A549 treated with Mapracorat at 1 μM for 4 hours (cell line): ENCODE measurements around the gene OLR1. TPM values are rescaled to one million over a fixed set of nuclear protein-coding genes. Genes with fewer than 3 reads are reported as not detected.

Experiments used
- total RNA-seq: library from RNA; stranded (reverse); fragments of 200-300 nt; extraction: Qiagen RNA extraction; gene quantifications from 5 replicates; pipeline ENCODE4 v1.2.3, GENCODE V29; 2022

The OLR1 gene
- 0.82 to 1.3 TPM (median 1.2 TPM) in 5 replicates for total RNA-seq

GRCh38 chr12:10171973-10172728, at the start of gene OLR1:
OLR1 (minus strand) TSS chr12:10172132; CDS start chr12:10172077, 55 bp downstream.

DNA sequence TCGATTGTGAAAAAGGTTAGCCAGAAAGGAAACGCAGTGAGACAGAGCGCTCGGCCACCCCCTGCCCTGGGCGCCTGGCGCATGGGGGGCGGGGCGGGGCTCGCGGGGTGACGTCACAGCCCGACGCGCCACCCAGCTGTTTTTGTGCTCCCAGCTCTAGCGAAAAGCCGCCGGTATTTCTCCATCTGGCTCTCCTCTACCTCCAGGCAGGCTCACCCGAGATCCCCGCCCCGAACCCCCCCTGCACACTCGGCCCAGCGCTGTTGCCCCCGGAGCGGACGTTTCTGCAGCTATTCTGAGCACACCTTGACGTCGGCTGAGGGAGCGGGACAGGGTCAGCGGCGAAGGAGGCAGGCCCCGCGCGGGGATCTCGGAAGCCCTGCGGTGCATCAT, 40.8 kb upstream of the OLR1 start, which contains the start of gene GABARAPL1:
GABARAPL1 (plus strand) TSS at position 139 of the 393 bp plus-strand sequence; CDS start at position 392, 253 bp downstream.

DNA sequence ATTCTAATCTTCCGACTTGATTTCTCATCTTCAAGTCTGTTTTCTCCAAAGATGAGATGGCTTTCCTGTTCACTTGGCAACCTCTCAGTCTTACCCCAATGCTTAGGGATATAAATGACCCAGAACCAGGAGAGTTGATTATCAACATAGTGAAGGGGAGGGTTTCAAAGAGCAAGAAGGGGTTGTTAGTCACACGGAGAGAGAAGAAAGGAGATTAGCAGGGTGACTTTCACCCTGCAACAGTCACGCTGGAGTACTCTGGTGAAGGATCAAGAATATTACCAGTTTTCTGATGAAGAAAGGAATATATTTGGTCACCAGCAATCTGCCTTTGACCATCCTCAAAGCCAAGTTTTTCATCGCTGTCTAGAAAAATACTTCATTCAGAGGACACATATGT, 6.9 kb upstream of the OLR1 start, which contains the start of gene TMEM52B:
TMEM52B (plus strand) TSS at position 212 of the 400 bp plus-strand sequence. CDS start 543 bp downstream, outside the sequence.

GRCh38 chr12:10130042-10130441, 41.9 kb downstream of the OLR1 start, which contains the start of gene CLEC7A:
CLEC7A (minus strand) TSS chr12:10130199; CDS start chr12:10130082, 117 bp downstream.

Other genes starting within 250 kb of the OLR1 start
- not detected in 5 replicates for gene CLEC2A, start 239.8 kb downstream of the OLR1 start, total RNA-seq
- gene CLEC12A, start 200.7 kb downstream of the OLR1 start, total RNA-seq, result not detected in 5 replicates
- gene CLEC1B, start 173.0 kb downstream of the OLR1 start, total RNA-seq, result not detected in 5 replicates
- not detected in 5 replicates for gene CLEC12B, start 161.5 kb downstream of the OLR1 start, total RNA-seq
- gene CLEC9A, start 141.4 kb downstream of the OLR1 start, total RNA-seq, result not detected in 5 replicates
- gene CLEC1A, start 73.1 kb downstream of the OLR1 start, total RNA-seq, result not detected in 5 replicates
- gene CLEC7A, start 41.9 kb downstream of the OLR1 start, total RNA-seq, result not detected in 5 replicates
- gene TMEM52B, start 6.9 kb upstream of the OLR1 start, total RNA-seq, result 0.09 to 0.33 TPM (median 0.29 TPM) in 3 of 5 replicates, not detected in the others
- gene GABARAPL1, start 40.7 kb upstream of the OLR1 start, total RNA-seq, result 34.2 to 43.8 TPM (median 39.9 TPM) in 5 replicates
- gene KLRD1, start 135.7 kb upstream of the OLR1 start, total RNA-seq, result not detected in 5 replicates
- gene KLRK1, start 217.9 kb upstream of the OLR1 start, total RNA-seq, result 0.07 TPM in 1 of 5 replicates, not detected in the others
- gene KLRC4, start 237.6 kb upstream of the OLR1 start, total RNA-seq, result not detected in 5 replicates
- 0.18 to 0.53 TPM (median 0.24 TPM) in 4 of 5 replicates, not detected in the other for gene KLRC3, start 248.5 kb upstream of the OLR1 start, total RNA-seq